Epithelial cell of esophagus (primary cell): Measurements from ENCODE around the gene GRIP1.

Experiments used
- DNase-seq: peaks from one replicate; pipeline ENCODE4 v3.0.0; 2010; ENCODE audit warnings: low read depth
- H3K4me3 ChIP-seq: 2 replicates; pipeline ENCODE4 v1.5.1; 2011; ENCODE audit warnings: mild to moderate bottlenecking, low read length, control low read depth
- TF ChIP-seq, protein P1 (sequence below): IDR thresholded peaks from 2 replicates; pipeline ENCODE4 v1.5.1; 2011; ENCODE audit warnings: low read depth, mild to moderate bottlenecking, low read length, control low read depth, inconsistent platforms; ENCODE audit not compliant: insufficient read depth; ENCODE audit errors: missing control alignments

GRIP1 gene

DNA sequence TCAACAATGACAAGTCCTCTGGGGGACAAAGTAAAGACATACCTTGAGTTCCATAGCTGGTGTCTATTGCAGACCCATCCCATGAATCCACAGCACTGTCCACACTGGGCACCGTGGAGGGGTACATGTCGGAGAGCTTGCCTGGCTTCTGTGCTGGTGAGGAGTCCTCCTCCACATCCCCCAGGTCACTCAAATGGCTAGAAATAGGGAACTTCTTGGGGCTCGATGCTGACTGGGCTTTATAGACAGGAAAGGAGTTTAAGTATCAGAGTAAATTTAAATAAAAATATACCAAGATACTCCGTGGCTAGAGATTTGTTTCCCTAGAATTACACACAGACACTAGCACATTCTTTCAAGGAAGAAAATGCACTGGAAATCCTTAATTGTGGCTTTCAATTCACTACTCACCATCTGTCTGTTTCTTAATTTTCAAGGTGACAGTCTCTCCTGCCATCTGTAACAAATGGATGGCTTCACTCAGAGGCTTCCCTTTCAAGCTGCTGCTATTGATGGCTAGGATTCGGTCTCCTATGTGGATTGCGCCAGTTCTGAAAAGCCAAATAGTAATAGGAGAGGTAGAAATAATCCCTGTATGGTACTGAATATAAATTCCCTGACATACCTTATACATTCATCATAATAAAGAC lies 286.5 kb downstream of the GRIP1 start:
- no peak for DNase-seq
- TF ChIP-seq, protein P1, sequence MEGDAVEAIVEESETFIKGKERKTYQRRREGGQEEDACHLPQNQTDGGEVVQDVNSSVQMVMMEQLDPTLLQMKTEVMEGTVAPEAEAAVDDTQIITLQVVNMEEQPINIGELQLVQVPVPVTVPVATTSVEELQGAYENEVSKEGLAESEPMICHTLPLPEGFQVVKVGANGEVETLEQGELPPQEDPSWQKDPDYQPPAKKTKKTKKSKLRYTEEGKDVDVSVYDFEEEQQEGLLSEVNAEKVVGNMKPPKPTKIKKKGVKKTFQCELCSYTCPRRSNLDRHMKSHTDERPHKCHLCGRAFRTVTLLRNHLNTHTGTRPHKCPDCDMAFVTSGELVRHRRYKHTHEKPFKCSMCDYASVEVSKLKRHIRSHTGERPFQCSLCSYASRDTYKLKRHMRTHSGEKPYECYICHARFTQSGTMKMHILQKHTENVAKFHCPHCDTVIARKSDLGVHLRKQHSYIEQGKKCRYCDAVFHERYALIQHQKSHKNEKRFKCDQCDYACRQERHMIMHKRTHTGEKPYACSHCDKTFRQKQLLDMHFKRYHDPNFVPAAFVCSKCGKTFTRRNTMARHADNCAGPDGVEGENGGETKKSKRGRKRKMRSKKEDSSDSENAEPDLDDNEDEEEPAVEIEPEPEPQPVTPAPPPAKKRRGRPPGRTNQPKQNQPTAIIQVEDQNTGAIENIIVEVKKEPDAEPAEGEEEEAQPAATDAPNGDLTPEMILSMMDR, result no peak
- no peak overlapping the region for H3K4me3 ChIP-seq

DNA sequence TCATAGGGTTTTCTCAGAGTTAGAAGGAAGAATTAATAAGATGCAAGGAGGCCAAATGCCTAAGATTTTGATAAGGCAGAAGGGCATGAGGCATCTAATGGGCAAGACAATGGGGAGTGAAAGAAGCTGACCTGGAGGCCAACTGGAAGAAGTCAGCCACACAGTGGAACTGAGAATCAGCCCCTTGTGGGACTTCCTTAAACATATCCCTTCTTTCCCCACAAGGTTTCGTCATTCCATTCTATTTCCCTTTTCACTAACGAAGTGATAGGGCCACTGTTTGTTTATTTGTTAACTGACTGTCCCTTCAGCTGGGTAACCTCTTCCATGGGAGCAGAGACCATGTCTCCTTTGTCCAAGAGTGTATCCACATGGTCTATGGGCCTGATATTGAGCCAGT lies 290.4 kb downstream of the GRIP1 start:
- DNase-seq, result no peak
- no peak overlapping the region for H3K4me3 ChIP-seq
- TF ChIP-seq, protein P1, result no peak

DNA sequence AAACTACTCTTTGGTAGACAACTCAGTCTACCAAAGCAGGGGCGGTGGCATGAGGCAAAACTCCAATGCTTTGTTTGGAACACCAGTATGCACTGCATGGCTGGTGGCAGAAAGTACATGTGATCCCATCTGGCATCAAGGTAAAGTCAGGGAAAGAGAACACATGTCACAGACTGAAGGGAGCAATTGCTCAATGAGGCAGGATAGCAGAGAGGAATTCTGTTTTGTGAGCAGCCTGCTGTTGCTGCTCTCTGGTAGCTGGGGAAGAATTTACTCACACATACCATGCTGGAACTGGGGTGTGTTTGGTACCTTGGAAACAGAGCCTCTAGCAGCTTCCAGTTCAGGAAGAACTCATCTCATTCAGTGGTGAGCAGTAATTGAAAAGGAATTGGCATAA lies 291.8 kb downstream of the GRIP1 start:
- TF ChIP-seq, protein P1, result no peak
- no peak overlapping the region for H3K4me3 ChIP-seq
- DNase-seq, result no peak

DNA sequence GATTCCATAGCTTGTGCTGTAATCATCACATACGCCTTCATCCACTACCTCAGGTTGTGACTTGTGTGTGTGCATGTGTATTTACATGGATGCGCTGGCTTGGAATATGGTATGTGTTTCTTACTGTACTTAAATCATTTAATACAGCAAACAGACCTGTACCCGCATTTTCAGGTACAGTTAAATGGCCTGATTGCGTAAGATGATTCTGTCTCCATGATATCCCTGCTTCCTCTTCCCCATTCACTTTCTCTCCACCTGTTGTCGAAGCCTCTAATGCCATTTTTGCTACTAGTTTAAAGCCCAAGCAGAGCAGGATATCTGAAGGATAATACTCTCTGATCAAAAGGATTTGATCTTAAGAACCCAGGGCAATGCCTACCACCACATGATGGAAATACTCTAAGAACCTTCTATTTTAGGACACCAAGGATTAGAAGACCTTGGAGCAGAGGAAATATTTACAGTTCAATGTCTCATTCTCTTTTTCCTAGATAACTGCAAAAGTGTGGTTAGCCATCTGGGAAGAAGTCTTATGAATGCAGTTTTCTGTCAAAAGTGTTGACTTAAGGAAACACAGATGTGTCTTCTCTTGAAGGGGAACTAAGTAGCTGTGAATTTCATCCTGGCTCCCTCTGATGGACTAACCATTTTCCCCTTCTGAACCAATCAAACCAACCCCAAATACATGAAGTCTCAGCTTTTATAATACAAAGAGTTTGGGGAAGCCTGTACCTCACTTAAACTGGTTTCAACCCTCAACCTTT lies 297.9 kb downstream of the GRIP1 start:
- no peak for DNase-seq
- TF ChIP-seq, protein P1, result no peak

DNA sequence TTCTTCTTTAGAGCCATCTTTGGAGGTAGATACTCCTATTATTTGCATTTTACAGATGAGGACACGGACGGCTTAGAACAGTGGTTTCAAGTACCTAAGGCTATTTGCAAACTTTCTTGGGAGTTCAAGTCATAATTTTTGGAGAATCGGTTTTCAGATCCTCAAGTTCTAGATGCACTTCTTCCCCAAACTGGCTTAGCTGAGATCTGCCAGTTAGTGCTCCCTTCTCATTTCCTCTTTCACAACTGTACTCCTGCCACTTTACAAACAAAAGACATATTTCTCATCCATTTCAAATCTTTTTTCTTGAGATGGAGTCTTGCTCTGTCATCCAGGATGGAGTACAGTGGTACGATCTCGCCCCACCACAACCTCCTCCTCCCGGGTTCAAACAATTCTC lies 299.3 kb downstream of the GRIP1 start:
- DNase-seq, result no peak
- TF ChIP-seq, protein P1, result no peak
- H3K4me3 ChIP-seq, result no peak overlapping the region

More for the DNA sequence above, 297.9 kb downstream of the GRIP1 start:
- H3K4me3 ChIP-seq, result no peak overlapping the region

DNA sequence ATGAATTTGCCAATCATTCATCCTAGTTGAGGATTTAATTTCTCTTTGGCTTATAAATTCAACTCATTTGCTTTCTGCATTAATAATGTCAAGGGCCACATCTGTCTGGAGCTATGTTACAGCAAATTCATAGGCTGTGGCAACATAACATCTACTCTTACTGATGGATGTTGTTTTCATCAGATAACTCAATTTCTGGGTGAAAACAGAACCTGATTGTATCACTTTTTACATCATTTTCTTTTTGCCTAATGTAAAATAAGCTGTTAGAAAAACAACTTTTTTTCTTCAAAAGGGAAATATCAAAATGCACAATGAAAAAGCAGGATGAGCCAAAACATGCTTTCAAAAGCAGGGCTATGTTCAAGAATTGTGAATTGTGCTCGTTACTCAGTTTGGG lies 303.3 kb downstream of the GRIP1 start:
- DNase-seq, result no peak
- TF ChIP-seq, protein P1, result no peak
- H3K4me3 ChIP-seq, result no peak overlapping the region

DNA sequence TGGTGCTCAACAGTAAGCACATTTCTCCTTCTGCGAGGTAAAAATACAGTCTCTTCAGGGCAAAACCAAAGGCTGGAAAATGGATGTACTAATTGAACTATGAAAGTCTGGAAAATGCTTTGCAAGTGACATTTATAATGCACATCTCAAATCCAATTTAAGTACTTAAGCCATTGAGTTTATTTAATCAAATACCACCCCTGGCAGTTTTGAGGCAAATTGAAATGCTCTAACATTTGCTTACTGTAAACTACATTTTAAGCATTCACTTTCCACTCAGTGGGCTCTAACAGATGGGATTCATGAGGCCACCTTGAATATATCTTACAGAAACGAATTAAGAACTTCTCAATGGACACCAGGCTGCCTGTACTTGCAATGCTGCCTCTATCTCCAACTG lies 306.9 kb downstream of the GRIP1 start:
- no peak for DNase-seq
- TF ChIP-seq, protein P1, result no peak
- H3K4me3 ChIP-seq, result no peak overlapping the region
